ACHN (cell line): Measurements from ENCODE around the gene FBXL12.
A peak's percentile ranks its signal among the peaks of the same experiment; 100 is the strongest.
"Not testable (repeated sequence)": the region's sequence is repeated elsewhere in the genome, so short reads cannot be mapped to it uniquely, and the experiment has no call there.

Experiments used
- DNase-seq: peaks from one replicate; pipeline ENCODE4 v3.0.0-alpha.2; 2015
- in situ Hi-C: cut with HindIII; loops from 2 replicates; pipeline ENCODE4 v1.10.0; 2017; ENCODE audit warnings: low sequenced_read_pairs, low pct_ligation_motif_present, low pct_unique_long_range_greater_than_20kb

Gene FBXL12

GRCh38 chr19:9806803-9807202, 12.1 kb downstream of the FBXL12 start:
- in situ Hi-C loops, result no loop called here
- no peak for DNase-seq

GRCh38 chr19:9801976-9802375, 16.9 kb downstream of the FBXL12 start:
- in situ Hi-C loops, result no loop called here
- no peak for DNase-seq

GRCh38 chr19:9799162-9799561, 19.7 kb downstream of the FBXL12 start:
- in situ Hi-C loops, result no loop called here

GRCh38 chr19:9797871-9798270, 21.0 kb downstream of the FBXL12 start:
- in situ Hi-C loops, result no loop called here
- DNase-seq, result no peak

More at GRCh38 chr19:9799162-9799561, 19.7 kb downstream of the FBXL12 start:
- DNase-seq, result no peak

- in situ Hi-C loops, result no loop called here
- peak; percentile 78 for DNase-seq
Measured at GRCh38 chr19:9796113-9796773, 22.6 kb downstream of the FBXL12 start.

- in situ Hi-C loops, result no loop called here
- DNase-seq, result no peak
Measured at GRCh38 chr19:9793071-9793591, 25.7 kb downstream of the FBXL12 start.

GRCh38 chr19:9792206-9793070, 26.4 kb downstream of the FBXL12 start:
- peak; percentile 1 for DNase-seq
- in situ Hi-C loops, result no loop called here

- in situ Hi-C loops, result no loop called here
- DNase-seq, result peak; percentile 16
Measured at GRCh38 chr19:9791552-9792205, 27.2 kb downstream of the FBXL12 start.

GRCh38 chr19:9791073-9791367, 27.9 kb downstream of the FBXL12 start:
- in situ Hi-C loops, result not testable (repeated sequence)

GRCh38 chr19:9789579-9789978, 29.3 kb downstream of the FBXL12 start:
- DNase-seq, in situ Hi-C loops: not testable (repeated sequence)

More at GRCh38 chr19:9791073-9791367, 27.9 kb downstream of the FBXL12 start:
- DNase-seq, result not testable (repeated sequence)

- in situ Hi-C loops, result no loop called here
- DNase-seq, result no peak
Measured at GRCh38 chr19:9789066-9789465, 29.8 kb downstream of the FBXL12 start.

GRCh38 chr19:9788604-9789003, 30.3 kb downstream of the FBXL12 start:
- DNase-seq, in situ Hi-C loops: not testable (repeated sequence)

GRCh38 chr19:9786819-9787218, 32.1 kb downstream of the FBXL12 start:
- in situ Hi-C loops, result no loop called here
- no peak for DNase-seq

- in situ Hi-C loops, result no loop called here
- DNase-seq, result no peak
Measured at GRCh38 chr19:9786342-9786741, 32.5 kb downstream of the FBXL12 start.

GRCh38 chr19:9785367-9786331, 33.2 kb downstream of the FBXL12 start:
- in situ Hi-C loops, result no loop called here
- peak; percentile 62 for DNase-seq

GRCh38 chr19:9784163-9784496, 34.7 kb downstream of the FBXL12 start:
- in situ Hi-C loops, DNase-seq: not testable (repeated sequence)

GRCh38 chr19:9782338-9782737, 36.5 kb downstream of the FBXL12 start:
- DNase-seq, result no peak
- in situ Hi-C loops, result no loop called here
